Putamen (tissue), 1 donor: ENCODE results near the gene CFAP52.
"Not testable (repeated sequence)": the region's sequence is repeated elsewhere in the genome, so short reads cannot be mapped to it uniquely, and the experiment has no call there.

Experiments
- DNase-seq: peaks from one replicate; pipeline ENCODE4 v3.0.0-alpha.2; 2016; ENCODE audit warnings: low spot score

Gene CFAP52

DNA sequence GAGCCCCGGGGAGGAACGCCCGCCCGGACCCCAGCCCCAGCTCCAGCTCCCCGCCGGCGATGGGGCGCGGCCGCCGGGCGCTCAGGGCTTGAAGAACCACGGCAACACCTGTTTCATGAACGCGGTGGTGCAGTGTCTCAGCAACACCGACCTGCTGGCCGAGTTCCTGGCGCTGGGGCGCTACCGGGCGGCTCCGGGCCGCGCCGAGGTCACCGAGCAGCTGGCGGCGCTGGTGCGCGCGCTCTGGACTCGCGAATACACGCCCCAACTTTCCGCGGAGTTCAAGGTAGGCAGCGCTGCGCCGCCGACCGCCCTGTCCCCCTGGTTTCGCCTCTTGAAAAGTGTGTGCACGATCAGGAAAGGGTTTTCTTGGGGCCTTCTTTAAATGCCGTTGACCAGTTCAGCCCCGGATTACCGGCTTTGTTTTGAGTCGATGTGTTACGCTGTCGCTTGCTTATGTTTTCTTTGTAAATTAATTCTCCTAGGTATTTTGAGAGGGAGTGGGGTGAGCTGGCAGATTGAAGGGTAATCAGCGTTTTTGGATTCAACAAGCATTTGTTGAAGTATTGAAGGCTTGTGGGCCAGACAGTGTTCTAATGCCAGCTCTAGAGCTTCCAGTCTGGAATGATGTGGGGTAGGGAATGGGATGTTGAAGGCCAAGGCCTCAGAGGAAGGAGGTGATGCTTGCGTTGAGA, 69.6 kb downstream of the CFAP52 start:
- DNase-seq, result no peak

DNA sequence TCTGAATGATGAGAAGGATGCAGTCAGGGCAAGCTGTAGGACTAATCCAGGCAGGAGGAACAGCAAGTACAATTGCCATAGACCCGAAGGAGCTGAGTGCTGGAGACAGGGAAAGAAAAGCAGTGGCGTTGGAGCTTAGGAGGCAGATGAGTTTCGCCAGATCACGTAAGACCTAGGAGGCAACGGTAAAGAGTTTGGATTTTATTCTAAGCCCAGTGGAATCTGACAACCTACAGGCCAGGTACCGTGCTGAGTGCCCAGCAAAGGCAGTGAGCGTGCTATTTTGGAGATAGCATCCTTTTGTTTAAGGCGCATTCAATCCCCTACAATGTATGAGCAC, 70.1 kb downstream of the CFAP52 start:
- DNase-seq, result no peak

- no peak for DNase-seq
Measured at GRCh38 chr17:9647014-9647413, 70.6 kb downstream of the CFAP52 start.

GRCh38 chr17:9648521-9649110, 72.2 kb downstream of the CFAP52 start:
- DNase-seq, result no peak

DNA sequence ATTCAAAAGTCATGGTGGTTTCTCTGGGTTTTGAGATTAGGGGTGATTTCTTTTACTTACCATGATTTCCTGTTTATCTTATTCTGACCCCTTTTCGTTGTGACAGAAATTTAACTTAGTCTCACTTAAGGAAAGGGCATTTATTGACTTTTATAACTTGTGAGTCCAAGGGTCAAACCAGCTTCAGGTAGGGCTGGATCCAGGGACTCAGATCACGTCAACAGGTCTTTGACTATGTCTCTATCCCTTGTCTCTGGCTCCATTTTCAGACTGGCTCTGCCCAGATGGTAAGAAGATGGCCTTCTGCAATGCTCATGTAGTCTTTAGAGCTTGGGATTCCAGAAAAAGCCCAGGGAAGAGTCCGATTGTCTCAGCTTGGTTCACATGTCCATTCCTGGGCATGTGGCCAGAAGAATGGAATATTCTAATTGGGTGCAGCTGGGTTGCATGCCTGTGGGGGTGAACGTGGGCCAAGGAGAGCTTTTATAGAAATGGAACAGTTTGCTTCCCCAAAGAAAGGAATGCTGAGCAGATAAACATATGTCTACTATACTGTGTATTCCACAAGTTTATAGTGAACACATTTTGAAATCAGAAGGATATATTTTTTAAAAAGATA, 82.3 kb downstream of the CFAP52 start:
- no peak for DNase-seq

DNA sequence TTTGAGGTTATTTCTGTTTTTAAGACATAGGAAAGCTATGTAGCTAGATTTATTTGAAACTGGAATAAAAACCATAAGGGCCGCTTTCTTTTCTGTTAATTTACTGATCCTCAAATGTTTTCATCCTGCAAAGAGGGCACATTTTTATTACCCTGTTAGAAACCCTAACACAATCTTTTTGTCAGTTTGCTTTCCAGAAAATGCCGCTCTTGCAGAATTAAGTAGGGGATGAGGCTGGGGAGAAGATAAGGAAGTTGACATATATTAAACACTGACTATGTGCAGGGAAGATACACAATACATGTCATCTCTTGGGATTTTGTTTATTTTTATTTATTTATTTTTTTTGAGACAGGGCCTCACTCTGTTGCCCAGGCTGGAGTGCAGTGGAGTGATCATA, 84.6 kb downstream of the CFAP52 start:
- DNase-seq, result no peak

DNA sequence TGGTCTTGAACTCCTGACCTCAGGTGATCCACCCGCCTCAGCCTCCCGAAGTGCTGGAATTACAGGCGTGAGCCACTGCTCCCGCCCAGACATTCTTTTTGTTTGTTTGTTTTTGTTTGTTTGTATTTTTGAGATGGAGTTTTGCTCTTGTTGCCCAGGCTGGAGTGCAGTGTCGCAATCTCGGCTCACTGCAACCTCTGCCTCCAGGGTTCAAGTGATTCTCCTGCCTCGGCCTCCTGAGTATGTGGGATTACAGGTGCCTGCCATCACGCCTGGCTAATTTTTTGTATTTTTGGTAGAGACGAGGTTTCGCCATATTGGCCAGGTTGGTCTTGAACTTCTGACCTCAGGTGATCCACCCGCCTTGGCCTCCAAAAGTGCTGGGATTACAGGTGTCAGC, 87.1 kb downstream of the CFAP52 start:
- DNase-seq, result not testable (repeated sequence)

DNA sequence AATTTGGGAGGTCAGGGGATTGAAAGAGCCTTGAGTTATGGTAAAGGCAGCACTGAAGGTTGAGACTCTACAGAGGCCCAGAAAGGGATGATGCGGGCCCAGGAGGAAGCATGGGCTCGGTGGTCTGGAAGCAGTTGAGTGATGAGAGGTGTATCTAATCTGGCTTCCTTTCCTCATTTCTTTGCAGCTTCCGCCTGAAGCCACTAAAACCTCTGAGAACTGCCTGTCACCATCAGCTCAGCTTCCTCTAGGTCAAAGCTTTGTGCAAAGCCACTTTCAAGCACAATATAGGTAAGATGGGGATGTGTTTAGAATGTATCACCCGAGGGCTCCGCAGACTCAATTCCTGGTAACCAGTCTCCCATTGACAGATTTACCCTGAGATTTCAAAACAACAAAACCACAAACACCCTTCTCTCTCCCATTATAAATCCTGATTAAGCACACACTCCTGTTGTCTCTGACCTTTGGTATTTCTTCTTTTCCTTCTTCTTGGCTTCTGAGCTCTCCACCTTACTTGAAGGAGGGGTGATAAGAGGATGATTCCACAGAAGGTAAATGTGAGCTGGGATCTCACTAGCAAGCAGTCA, 90.1 kb downstream of the CFAP52 start:
- DNase-seq, result no peak

- no peak for DNase-seq
Measured at GRCh38 chr17:9668517-9668916, 92.1 kb downstream of the CFAP52 start.

DNA sequence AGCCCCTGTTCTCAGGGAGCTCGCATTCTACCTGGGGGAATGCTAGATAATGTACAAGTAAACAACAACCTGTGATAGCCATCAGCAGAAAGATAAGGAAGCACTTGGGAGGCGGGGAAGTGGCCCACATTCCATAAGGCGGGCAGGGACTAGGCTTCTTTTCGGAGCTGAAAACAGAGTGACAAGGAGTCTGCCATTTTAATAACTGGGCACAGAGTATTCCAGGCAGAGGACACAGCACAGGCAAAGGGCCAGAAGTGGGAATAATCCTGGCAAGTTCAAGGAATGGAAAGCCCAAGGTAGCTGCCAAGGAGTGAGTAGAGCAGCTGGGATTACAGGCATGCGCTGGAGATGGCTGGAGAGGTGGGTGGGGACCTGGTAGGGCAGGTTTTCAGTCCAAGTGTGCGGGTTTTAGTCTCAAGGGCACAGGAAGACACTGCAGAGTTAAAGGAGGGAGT, 93.1 kb downstream of the CFAP52 start:
- no peak for DNase-seq

- no peak for DNase-seq
Measured at GRCh38 chr17:9670596-9670995, 94.2 kb downstream of the CFAP52 start.

- no peak for DNase-seq
Measured at GRCh38 chr17:9671559-9671958, 95.1 kb downstream of the CFAP52 start.

DNA sequence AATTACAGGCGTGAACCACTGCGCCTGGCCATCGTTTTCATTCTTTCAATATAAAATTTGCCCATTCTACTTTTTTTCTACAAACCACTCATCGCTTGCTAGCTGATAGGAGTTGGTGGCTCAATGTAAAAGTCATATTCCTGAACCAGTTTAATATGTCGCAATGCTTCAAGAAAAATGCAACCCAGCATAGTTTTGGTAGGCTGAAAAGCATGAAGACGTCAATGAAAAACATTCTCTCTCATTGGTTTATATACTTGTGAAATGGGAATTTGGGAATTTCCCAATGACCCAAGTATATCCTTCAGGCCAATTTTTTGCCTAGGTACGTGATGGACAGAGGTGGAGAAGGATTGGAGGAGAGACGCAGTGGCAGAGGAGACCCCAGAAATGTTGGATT, 95.8 kb downstream of the CFAP52 start:
- DNase-seq, result no peak

- no peak for DNase-seq
Measured at GRCh38 chr17:9672691-9673090, 96.2 kb downstream of the CFAP52 start.

DNA sequence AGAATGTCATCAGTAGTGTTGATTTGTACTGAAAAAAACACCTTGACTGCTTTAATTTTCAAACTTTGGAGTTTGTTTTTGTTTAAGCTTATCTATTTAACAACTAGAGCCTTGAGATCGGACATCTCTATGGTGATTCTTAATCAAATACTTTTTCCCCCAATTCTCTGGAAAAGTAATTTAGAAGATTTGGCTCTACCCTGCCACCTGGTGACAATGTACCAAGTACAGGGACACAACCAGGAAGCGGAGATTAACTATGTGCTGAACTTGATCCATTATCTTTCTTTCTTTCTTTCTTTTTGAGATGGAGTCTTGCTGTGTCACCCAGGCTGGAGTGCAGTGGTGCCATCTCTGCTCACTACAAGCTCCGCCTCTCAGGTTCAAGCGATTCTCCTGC, 99.6 kb downstream of the CFAP52 start:
- DNase-seq, result no peak

DNA sequence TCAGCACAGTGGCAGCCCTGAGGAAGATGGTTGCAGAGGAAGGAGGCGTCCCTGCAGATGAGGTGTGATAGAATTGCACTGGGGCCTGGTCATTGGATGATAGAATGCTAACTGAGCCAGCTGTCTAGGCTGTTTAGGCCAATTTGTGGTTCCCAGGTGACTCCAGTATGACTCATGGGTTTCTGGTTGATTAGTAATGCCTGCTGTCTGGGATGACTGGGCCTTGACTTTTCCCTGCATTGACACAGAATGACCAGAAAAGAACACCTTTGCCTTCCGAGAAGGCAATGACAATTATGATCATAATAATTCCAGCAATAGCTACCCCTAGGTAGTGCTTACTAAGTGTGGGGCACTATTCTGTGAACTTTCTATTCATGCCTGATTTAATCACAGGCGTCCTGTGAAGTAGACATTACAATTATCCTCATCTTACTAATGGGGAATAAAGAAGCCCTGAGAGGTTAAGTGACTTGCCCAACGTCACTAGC, 100.4 kb downstream of the CFAP52 start:
- no peak for DNase-seq

GRCh38 chr17:9677411-9677810, 101.0 kb downstream of the CFAP52 start:
- DNase-seq, result no peak

DNA sequence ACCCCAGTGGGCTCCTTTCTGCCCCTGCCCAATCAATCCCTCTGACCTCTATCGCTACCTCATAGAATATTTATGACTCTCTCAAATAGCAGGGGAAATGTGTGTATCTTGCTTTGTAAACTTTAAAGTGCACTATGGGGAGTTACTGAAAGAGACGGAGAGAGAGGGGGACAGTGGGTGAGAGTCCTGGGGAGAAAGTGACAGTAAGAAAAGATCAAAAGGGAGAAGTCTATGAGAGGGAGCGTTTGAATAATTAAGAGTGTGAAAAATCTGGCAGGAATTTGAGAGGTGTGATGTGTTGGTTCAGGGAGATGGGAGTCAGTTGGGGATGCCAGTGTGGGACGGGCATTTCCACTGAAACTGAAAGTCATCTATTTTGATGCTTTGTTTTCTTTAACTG, 101.5 kb downstream of the CFAP52 start:
- no peak for DNase-seq

- DNase-seq, result no peak
Measured at GRCh38 chr17:9684955-9685621, 108.6 kb downstream of the CFAP52 start.
